GM12878 (cell line): Measurements from ENCODE around the gene FAM162B. TPM values are rescaled to one million over a fixed set of nuclear protein-coding genes. Genes with fewer than 3 reads are reported as not detected.
A peak's percentile ranks its signal among the peaks of the same experiment; 100 is the strongest.
"Not testable (repeated sequence)": the region's sequence is repeated elsewhere in the genome, so short reads cannot be mapped to it uniquely, and the experiment has no call there.

Experiments used
- ATAC-seq: fragments of 200-7000 bp; cut with Tn5 transposase; 3 replicates; pipeline ENCODE4 v1.9.1; 2020; ENCODE audit warnings: mild to moderate bottlenecking, moderate library complexity
- BruUV-seq: library from RNA; stranded (reverse); fragments of 400-500 nt; replicated peaks from 2 replicates; lab custom pipeline; 2021; lab: Mats Ljungman, UMichigan
- CTCF ChIA-PET: fragments of 300-600 bp; sonication (Branson Sonifier 250); formaldehyde crosslinking; extraction: SDS; loops from one replicate; lab custom pipeline; 2021; ENCODE audit warnings: inconsistent platforms; lab: Yijun Ruan, JAX
- POLR2A ChIA-PET: fragments of 350-600 bp; formaldehyde crosslinking; extraction: SDS; loops from one replicate; lab custom pipeline; 2021; ENCODE audit warnings: inconsistent platforms; lab: Charles Lee
- RAD21 ChIA-PET: fragments of 300-600 bp; sonication (Branson Sonifier 250); formaldehyde crosslinking; loops from one replicate; lab custom pipeline; 2023; ENCODE audit warnings: antibody characterized with exemption; ENCODE audit not compliant: unreplicated experiment; lab: Charles Lee
- SMC1A ChIA-PET: fragments of 300-600 bp; sonication (Branson Sonifier 250); formaldehyde crosslinking; loops from one replicate; lab custom pipeline; 2023; ENCODE audit not compliant: unreplicated experiment, uncharacterized antibody; lab: Charles Lee
- DNase-seq: peaks from one replicate; pipeline ENCODE4 v3.0.0-alpha.2; 2011; ENCODE audit warnings: low read depth, low spot score
- FAIRE-seq: peaks from 3 replicates; lab custom pipeline; 2011; peaks lifted over from hg19 to GRCh38; lab: Jason Lieb, UNC
- H2AFZ ChIP-seq: 2 replicates; pipeline ENCODE4 v1.6.0; 2011; ENCODE audit warnings: low read depth, low read length, control low read depth; ENCODE audit not compliant: control insufficient read depth
- H3K27ac ChIP-seq: 2 replicates; pipeline ENCODE4 v1.5.1; 2011; ENCODE audit warnings: control low read depth; ENCODE audit not compliant: control insufficient read depth, insufficient read depth
- H3K27me3 ChIP-seq, 2 experiments: replicated peaks in 1 of 2; 2 replicates each; pipeline versions ENCODE4 v1.6.0 to v1.6.1; 2011; ENCODE audit warnings: low read length in 1 of 2; ENCODE audit not compliant: control insufficient read depth in 2 of 2, insufficient read depth in 2 of 2
- H3K36me3 ChIP-seq, 2 experiments: 2 replicates each; pipeline ENCODE4 v1.5.1; 2011; ENCODE audit warnings: low read length in 1 of 2; ENCODE audit not compliant: control insufficient read depth in 2 of 2, insufficient read depth in 2 of 2
- H3K4me1 ChIP-seq: 2 replicates; pipeline ENCODE4 v1.6.1; 2011; ENCODE audit warnings: mild to moderate bottlenecking, low read length, moderate library complexity, mixed read lengths; ENCODE audit not compliant: control insufficient read depth, insufficient read depth
- H3K4me2 ChIP-seq: 2 replicates; pipeline ENCODE4 v1.6.0; 2011; ENCODE audit warnings: control low read depth; ENCODE audit not compliant: control insufficient read depth, insufficient read depth
- H3K4me3 ChIP-seq: fragments of 200-600 bp; sonication (generic); 2 replicates; pipeline ENCODE4 v1.5.1; 2016
- H3K79me2 ChIP-seq: 2 replicates; pipeline ENCODE4 v1.6.0; 2011; ENCODE audit warnings: low read length; ENCODE audit not compliant: control insufficient read depth, insufficient read depth
- H3K9ac ChIP-seq: 2 replicates; pipeline ENCODE4 v1.8.0; 2011; ENCODE audit warnings: low read length, control low read depth, mixed read lengths; ENCODE audit not compliant: control insufficient read depth, insufficient read depth
- H3K9me3 ChIP-seq: replicated peaks from 3 replicates; pipeline ENCODE4 v1.5.1; 2011; ENCODE audit warnings: mild to moderate bottlenecking, low read length; ENCODE audit not compliant: control insufficient read depth, insufficient read depth
- H4K20me1 ChIP-seq: 2 replicates; pipeline ENCODE4 v1.6.0; 2011; ENCODE audit not compliant: control insufficient read depth, insufficient read depth
- ASH2L ChIP-seq: fragments of 300-600, 200-600 bp; sonication (generic); IDR thresholded peaks from 2 replicates; pipeline ENCODE4 v1.6.1; 2017; ENCODE audit warnings: low read depth, mild to moderate bottlenecking, borderline replicate concordance
- ATF7 ChIP-seq: fragments of 450-650 bp; IDR thresholded peaks from 2 replicates; pipeline ENCODE4 v1.6.1; 2016; ENCODE audit warnings: low read depth, mild to moderate bottlenecking
- EP300 ChIP-seq, 2 experiments: fragments of 150-350 bp in 1 of 2; IDR thresholded peaks; 2 replicates each; pipeline ENCODE4 v1.6.1; 2011 to 2012; ENCODE audit warnings: low read depth in 2 of 2, low read length in 2 of 2, borderline replicate concordance in 1 of 2, improper control_type of control experiment in 1 of 2, inconsistent platforms in 1 of 2; ENCODE audit not compliant: control insufficient read depth in 1 of 2
- IKZF1 ChIP-seq: fragments of 450-650 bp; conservative IDR thresholded peaks from 2 replicates; pipeline ENCODE4 v1.6.1; 2017; ENCODE audit warnings: antibody characterized with exemption, mild to moderate bottlenecking
- KAT2A ChIP-seq: conservative IDR thresholded peaks from 2 replicates; pipeline ENCODE4 v1.6.1; 2011; ENCODE audit warnings: low read depth, low read length; ENCODE audit not compliant: control insufficient read depth
- MEF2B ChIP-seq: fragments of 450-650 bp; IDR thresholded peaks from 2 replicates; pipeline ENCODE4 v1.6.1; 2018; ENCODE audit warnings: mild to moderate bottlenecking, moderate library complexity; ENCODE audit not compliant: partially characterized antibody, poor library complexity, severe bottlenecking
- MYC ChIP-seq: IDR thresholded peaks from 2 replicates; pipeline ENCODE4 v1.6.1; 2011; ENCODE audit warnings: mild to moderate bottlenecking, low read length, moderate library complexity, inconsistent platforms; ENCODE audit not compliant: insufficient read depth, insufficient replicate concordance, insufficient read length, severe bottlenecking
- NR2F1 ChIP-seq: fragments of 450-650 bp; conservative IDR thresholded peaks from 2 replicates; pipeline ENCODE4 v1.6.1; 2017; ENCODE audit warnings: mild to moderate bottlenecking
- POLR2AphosphoS5 ChIP-seq: IDR thresholded peaks from 2 replicates; pipeline ENCODE4 v1.6.1; 2011; ENCODE audit warnings: mild to moderate bottlenecking, low read length, inconsistent platforms
- RCOR1 ChIP-seq: conservative IDR thresholded peaks from 2 replicates; pipeline ENCODE4 v1.6.1; 2012; ENCODE audit warnings: low read depth, low read length, improper control_type of control experiment
- RFX5 ChIP-seq: IDR thresholded peaks from 2 replicates; pipeline ENCODE4 v1.6.1; 2011; ENCODE audit warnings: low read depth, low read length, improper control_type of control experiment
- SMARCA5 ChIP-seq: fragments of 450-650 bp; IDR thresholded peaks from 2 replicates; pipeline ENCODE4 v1.6.1; 2017; ENCODE audit warnings: mild to moderate bottlenecking
- WGBS: methylation state at CpG from one replicate; pipeline ENCODE4 v1.1.6; 2016; ENCODE audit warnings: low lambda C conversion rate; ENCODE audit not compliant: insufficient replicate concordance, insufficient coverage; ENCODE audit errors: missing lambda C conversion rate; 5-methylcytosine and 5-hydroxymethylcytosine counted together
- in situ Hi-C: fragments of 300-500 bp; cut with MboI; formaldehyde crosslinking; loops from 9 replicates; pipeline ENCODE4 v1.14.3; 2018; ENCODE audit warnings: mixed read lengths
- intact Hi-C: fragments of 100-400 bp; cut with micrococcal nuclease; formaldehyde crosslinking; loops from one replicate; pipeline ENCODE4 v1.14.2; 2022; ENCODE audit not compliant: unreplicated experiment
- polyA plus RNA-seq, 11 experiments: library from polyadenylated mRNA; depleted of rRNA in 4 of 11; unstranded in 6 of 11; stranded (reverse) in 5 of 11; fragments of >200 nt; fragmentation: Nextera tagmentation in 4 of 11; fragmentation: Illumina TruSeq in 1 of 11; extraction: Ambion mirVana in 4 of 11; extraction: Trizol in 1 of 11; gene quantifications; 1 replicate in 1 of 11; 2 replicates in 10 of 11; pipeline versions ENCODE4 v1.2.1 to v1.2.3, GENCODE V29; 2011 to 2016; ENCODE audit warnings: inconsistent platforms in 2 of 11, missing spikeins in 2 of 11, low read depth in 1 of 11
- total RNA-seq, 4 experiments: library from RNA; depleted of rRNA in 3 of 4; stranded (reverse); fragments of >200 nt in 3 of 4; fragmentation: Illumina TruSeq in 1 of 4; extraction: Trizol in 1 of 4; gene quantifications; 2 replicates each; pipeline versions ENCODE4 v1.2.1 to v1.2.3, GENCODE V29; 2013 to 2021
- TF ChIP-seq, protein P1 (sequence below), 3 experiments: IDR thresholded peaks in 2 of 3; conservative IDR thresholded peaks in 1 of 3; 2 replicates each; pipeline ENCODE4 v1.5.1; 2011; ENCODE audit warnings: low read depth in 3 of 3, low read length in 3 of 3, mild to moderate bottlenecking in 3 of 3, control low read depth in 2 of 3, moderate library complexity in 2 of 3, inconsistent platforms in 1 of 3, mixed read lengths in 1 of 3; ENCODE audit not compliant: control insufficient read depth in 2 of 3, insufficient read depth in 1 of 3; ENCODE audit errors: extremely low read depth in 1 of 3
- TF ChIP-seq, protein P2 (sequence below): fragments of 450-650 bp; IDR thresholded peaks from 2 replicates; pipeline ENCODE4 v1.6.1; 2017; ENCODE audit warnings: mild to moderate bottlenecking, low read depth, inconsistent platforms; ENCODE audit not compliant: poor library complexity, severe bottlenecking

FAM162B gene
- total and polyA plus RNA-seq, 10 of the 15 experiments (the other 5 are each of a cell fraction or from before 2014, with no cell fraction given), result not detected

DNA sequence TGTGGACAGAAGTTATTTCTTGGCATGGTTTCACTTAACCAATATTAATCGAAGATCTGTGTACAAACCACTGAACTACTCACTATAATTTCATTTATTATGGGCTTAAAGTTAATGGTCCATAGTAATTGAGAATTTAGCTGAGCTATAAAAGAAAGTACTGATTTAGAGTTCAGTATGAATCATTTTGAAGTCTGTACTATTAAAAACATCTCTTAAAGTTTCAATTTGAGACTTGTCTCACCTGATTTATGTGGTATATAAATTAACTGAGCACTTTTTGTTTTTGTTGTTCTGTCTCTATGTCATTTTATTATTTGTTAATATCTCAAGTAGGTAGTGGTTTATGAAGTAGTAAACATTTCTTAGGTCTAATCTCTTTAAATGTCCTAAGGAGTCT is 59.6 kb downstream of the FAM162B start:
- ChIA-PET CTCF (no interaction called here), POLR2A (no interaction called here), RAD21 (no interaction called here), SMC1A (interaction anchor here (0.5 kb wide), 1 partner anchor 266 kb away, joined by 3 read pairs; no protein-coding TSS in a partner anchor)
- no peak overlapping the region for H3K4me2 ChIP-seq
- no peaks in the 10 kb centered on the region for H3K79me2 ChIP-seq
- TF ChIP-seq MEF2B, result no peak
- no peak for TF ChIP-seq SMARCA5
- TF ChIP-seq NR2F1, result no peak
- no peak for TF ChIP-seq RCOR1
- TF ChIP-seq, protein P1, sequence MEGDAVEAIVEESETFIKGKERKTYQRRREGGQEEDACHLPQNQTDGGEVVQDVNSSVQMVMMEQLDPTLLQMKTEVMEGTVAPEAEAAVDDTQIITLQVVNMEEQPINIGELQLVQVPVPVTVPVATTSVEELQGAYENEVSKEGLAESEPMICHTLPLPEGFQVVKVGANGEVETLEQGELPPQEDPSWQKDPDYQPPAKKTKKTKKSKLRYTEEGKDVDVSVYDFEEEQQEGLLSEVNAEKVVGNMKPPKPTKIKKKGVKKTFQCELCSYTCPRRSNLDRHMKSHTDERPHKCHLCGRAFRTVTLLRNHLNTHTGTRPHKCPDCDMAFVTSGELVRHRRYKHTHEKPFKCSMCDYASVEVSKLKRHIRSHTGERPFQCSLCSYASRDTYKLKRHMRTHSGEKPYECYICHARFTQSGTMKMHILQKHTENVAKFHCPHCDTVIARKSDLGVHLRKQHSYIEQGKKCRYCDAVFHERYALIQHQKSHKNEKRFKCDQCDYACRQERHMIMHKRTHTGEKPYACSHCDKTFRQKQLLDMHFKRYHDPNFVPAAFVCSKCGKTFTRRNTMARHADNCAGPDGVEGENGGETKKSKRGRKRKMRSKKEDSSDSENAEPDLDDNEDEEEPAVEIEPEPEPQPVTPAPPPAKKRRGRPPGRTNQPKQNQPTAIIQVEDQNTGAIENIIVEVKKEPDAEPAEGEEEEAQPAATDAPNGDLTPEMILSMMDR (IDR thresholded peaks at IDR 0.05 in 2 of 3, conservative IDR thresholded peaks at IDR 0.05 in 1 of 3; ENCODE audit: control insufficient read depth in 2 of 3, extremely low read depth in 1 of 3, insufficient read depth in 1 of 3, low read depth in 3 of 3, low read length in 3 of 3), result no peak
- no peak for TF ChIP-seq POLR2AphosphoS5
- no peak for TF ChIP-seq IKZF1
- no peak for TF ChIP-seq MYC
- no peak for TF ChIP-seq EP300 (IDR thresholded peaks at IDR 0.05; ENCODE audit: borderline replicate concordance in 1 of 2, control insufficient read depth in 1 of 2, low read depth in 2 of 2, low read length in 2 of 2)
- no peak for TF ChIP-seq ASH2L
- TF ChIP-seq ATF7, result no peak
- TF ChIP-seq KAT2A, result no peak
- TF ChIP-seq RFX5, result no peak
- TF ChIP-seq, protein P2, sequence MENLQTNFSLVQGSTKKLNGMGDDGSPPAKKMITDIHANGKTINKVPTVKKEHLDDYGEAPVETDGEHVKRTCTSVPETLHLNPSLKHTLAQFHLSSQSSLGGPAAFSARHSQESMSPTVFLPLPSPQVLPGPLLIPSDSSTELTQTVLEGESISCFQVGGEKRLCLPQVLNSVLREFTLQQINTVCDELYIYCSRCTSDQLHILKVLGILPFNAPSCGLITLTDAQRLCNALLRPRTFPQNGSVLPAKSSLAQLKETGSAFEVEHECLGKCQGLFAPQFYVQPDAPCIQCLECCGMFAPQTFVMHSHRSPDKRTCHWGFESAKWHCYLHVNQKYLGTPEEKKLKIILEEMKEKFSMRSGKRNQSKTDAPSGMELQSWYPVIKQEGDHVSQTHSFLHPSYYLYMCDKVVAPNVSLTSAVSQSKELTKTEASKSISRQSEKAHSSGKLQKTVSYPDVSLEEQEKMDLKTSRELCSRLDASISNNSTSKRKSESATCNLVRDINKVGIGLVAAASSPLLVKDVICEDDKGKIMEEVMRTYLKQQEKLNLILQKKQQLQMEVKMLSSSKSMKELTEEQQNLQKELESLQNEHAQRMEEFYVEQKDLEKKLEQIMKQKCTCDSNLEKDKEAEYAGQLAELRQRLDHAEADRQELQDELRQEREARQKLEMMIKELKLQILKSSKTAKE, result no peak
- DNase-seq (no peak), FAIRE-seq (no peak), ATAC-seq (no peak)
- WGBS, result 100% methylated on average over 1 of the region's 1 CpG
- intact Hi-C loops (no loop called here), in situ Hi-C loops (no loop called here)
- no peaks in the 10 kb centered on the region for H3K27me3 ChIP-seq
- H3K36me3 ChIP-seq, result peaks cover 0 to 9% of the 10 kb centered on the region in 2 experiments; a peak in 3 of 4 replicates
- no peaks in the 10 kb centered on the region for H3K4me1 ChIP-seq
- no peak overlapping the region for H3K4me3 ChIP-seq
- no peaks in the 10 kb centered on the region for H3K9me3 ChIP-seq
- H3K27ac ChIP-seq, result no peak overlapping the region
- TSS peak; percentile 15 for BruUV-seq
- H2AFZ ChIP-seq, result no peak overlapping the region
- no peaks in the 10 kb centered on the region for H4K20me1 ChIP-seq
- H3K9ac ChIP-seq, result no peak overlapping the region

DNA sequence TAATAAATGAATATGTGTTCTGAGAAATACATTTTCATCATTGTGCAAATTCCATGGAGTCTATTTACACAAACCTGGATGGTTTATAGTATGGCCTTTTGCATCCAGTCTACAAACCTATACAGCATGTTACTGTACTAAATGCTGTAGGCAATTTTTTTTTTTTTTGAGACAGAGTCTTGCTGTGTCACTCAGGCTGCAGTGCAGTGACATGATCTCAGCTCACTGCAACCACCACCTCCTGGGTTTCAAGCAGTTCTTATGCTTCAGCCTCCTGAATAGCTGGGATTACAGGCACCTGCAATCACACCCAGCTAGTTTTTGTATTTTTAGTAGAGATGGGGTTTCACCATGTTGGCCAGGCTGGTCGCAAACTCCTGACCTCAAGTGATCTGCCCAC is 61.6 kb downstream of the FAM162B start:
- H3K4me1 ChIP-seq, RAD21 ChIA-PET, POLR2A ChIA-PET, FAIRE-seq, ATAC-seq, H3K79me2 ChIP-seq, H3K27me3 ChIP-seq, intact Hi-C loops, H3K27ac ChIP-seq, DNase-seq, H3K4me3 ChIP-seq, SMC1A ChIA-PET, H3K4me2 ChIP-seq, H3K9me3 ChIP-seq, CTCF ChIA-PET, H3K9ac ChIP-seq, in situ Hi-C loops, H4K20me1 ChIP-seq, BruUV-seq, H2AFZ ChIP-seq: not testable (repeated sequence)
- WGBS, result 100% methylated on average over 1 of the region's 1 CpG
- peaks cover 2 to 15% of the 10 kb centered on the region in 2 experiments for H3K36me3 ChIP-seq
